A549 treated with AZD9567 at 1 μM for 4 hours (cell line): ENCODE measurements around the gene ZNF66. TPM values are rescaled to one million over a fixed set of nuclear protein-coding genes. Genes with fewer than 3 reads are reported as not detected.

Source experiments
- total RNA-seq: library from RNA; stranded (reverse); fragments of 200-300 nt; extraction: Qiagen RNA extraction; gene quantifications from 5 replicates; pipeline ENCODE4 v1.2.3, GENCODE V29; 2022; ENCODE audit not compliant: insufficient read depth

The ZNF66 gene
- not detected in 5 replicates for total RNA-seq

GRCh38 chr19:20776083-20777076 lies at the start of gene ZNF66:
ZNF66 (plus strand) TSS chr19:20776304; CDS start chr19:20776448, 144 bp downstream.

Other genes with a start within 250 kb of the ZNF66 start
- gene ZNF737, start 210.5 kb upstream of the ZNF66 start, total RNA-seq = 0.02 to 0.07 TPM (median 0.05 TPM) in 4 of 5 replicates, not detected in the other
- not detected in 5 replicates for gene ZNF626, start 114.7 kb upstream of the ZNF66 start, total RNA-seq
- gene ZNF85, start 146.9 kb downstream of the ZNF66 start, total RNA-seq = 0.03 to 0.09 TPM (median 0.08 TPM) in 4 of 5 replicates, not detected in the other
- gene ZNF430, start 244.4 kb downstream of the ZNF66 start, total RNA-seq = 1.6 to 2.7 TPM (median 2.1 TPM) in 5 replicates